GM12878 (cell line): ENCODE results near the gene EIF6. TPM values are rescaled to one million over a fixed set of nuclear protein-coding genes. Genes with fewer than 3 reads are reported as not detected.

Experiments used
- ATAC-seq: fragments of 200-7000 bp; cut with Tn5 transposase; 3 replicates; pipeline ENCODE4 v1.9.1; 2020; ENCODE audit warnings: mild to moderate bottlenecking, moderate library complexity
- BruUV-seq: library from RNA; stranded (reverse); fragments of 400-500 nt; replicated peaks from 2 replicates; lab custom pipeline; 2021; lab: Mats Ljungman, UMichigan
- CTCF ChIA-PET: fragments of 300-600 bp; sonication (Branson Sonifier 250); formaldehyde crosslinking; extraction: SDS; loops from one replicate; lab custom pipeline; 2021; ENCODE audit warnings: inconsistent platforms; lab: Yijun Ruan, JAX
- POLR2A ChIA-PET: fragments of 350-600 bp; formaldehyde crosslinking; extraction: SDS; loops from one replicate; lab custom pipeline; 2021; ENCODE audit warnings: inconsistent platforms; lab: Charles Lee
- RAD21 ChIA-PET: fragments of 300-600 bp; sonication (Branson Sonifier 250); formaldehyde crosslinking; loops from one replicate; lab custom pipeline; 2023; ENCODE audit warnings: antibody characterized with exemption; ENCODE audit not compliant: unreplicated experiment; lab: Charles Lee
- SMC1A ChIA-PET: fragments of 300-600 bp; sonication (Branson Sonifier 250); formaldehyde crosslinking; loops from one replicate; lab custom pipeline; 2023; ENCODE audit not compliant: unreplicated experiment, uncharacterized antibody; lab: Charles Lee
- DNase-seq: peaks from one replicate; pipeline ENCODE4 v3.0.0-alpha.2; 2011; ENCODE audit warnings: low read depth, low spot score
- FAIRE-seq: peaks from 3 replicates; lab custom pipeline; 2011; peaks lifted over from hg19 to GRCh38; lab: Jason Lieb, UNC
- H2AFZ ChIP-seq: 2 replicates; pipeline ENCODE4 v1.6.0; 2011; ENCODE audit warnings: low read depth, low read length, control low read depth; ENCODE audit not compliant: control insufficient read depth
- H3K27ac ChIP-seq: 2 replicates; pipeline ENCODE4 v1.5.1; 2011; ENCODE audit warnings: control low read depth; ENCODE audit not compliant: control insufficient read depth, insufficient read depth
- H3K27me3 ChIP-seq, 2 experiments: replicated peaks in 1 of 2; 2 replicates each; pipeline versions ENCODE4 v1.6.0 to v1.6.1; 2011; ENCODE audit warnings: low read length in 1 of 2; ENCODE audit not compliant: control insufficient read depth in 2 of 2, insufficient read depth in 2 of 2
- H3K36me3 ChIP-seq, 2 experiments: 2 replicates each; pipeline ENCODE4 v1.5.1; 2011; ENCODE audit warnings: low read length in 1 of 2; ENCODE audit not compliant: control insufficient read depth in 2 of 2, insufficient read depth in 2 of 2
- H3K4me1 ChIP-seq: 2 replicates; pipeline ENCODE4 v1.6.1; 2011; ENCODE audit warnings: mild to moderate bottlenecking, low read length, moderate library complexity, mixed read lengths; ENCODE audit not compliant: control insufficient read depth, insufficient read depth
- H3K4me2 ChIP-seq: 2 replicates; pipeline ENCODE4 v1.6.0; 2011; ENCODE audit warnings: control low read depth; ENCODE audit not compliant: control insufficient read depth, insufficient read depth
- H3K4me3 ChIP-seq: fragments of 200-600 bp; sonication (generic); 2 replicates; pipeline ENCODE4 v1.5.1; 2016
- H3K79me2 ChIP-seq: 2 replicates; pipeline ENCODE4 v1.6.0; 2011; ENCODE audit warnings: low read length; ENCODE audit not compliant: control insufficient read depth, insufficient read depth
- H3K9ac ChIP-seq: 2 replicates; pipeline ENCODE4 v1.8.0; 2011; ENCODE audit warnings: low read length, control low read depth, mixed read lengths; ENCODE audit not compliant: control insufficient read depth, insufficient read depth
- H3K9me3 ChIP-seq: replicated peaks from 3 replicates; pipeline ENCODE4 v1.5.1; 2011; ENCODE audit warnings: mild to moderate bottlenecking, low read length; ENCODE audit not compliant: control insufficient read depth, insufficient read depth
- H4K20me1 ChIP-seq: 2 replicates; pipeline ENCODE4 v1.6.0; 2011; ENCODE audit not compliant: control insufficient read depth, insufficient read depth
- BCL3 ChIP-seq: IDR thresholded peaks from 2 replicates; pipeline ENCODE4 v1.6.1; 2011; ENCODE audit warnings: borderline replicate concordance, low read depth, mild to moderate bottlenecking, moderate library complexity, low read length; ENCODE audit not compliant: insufficient read depth, poor library complexity, severe bottlenecking
- BRCA1 ChIP-seq: IDR thresholded peaks from 2 replicates; pipeline ENCODE4 v1.6.1; 2011; ENCODE audit warnings: low read depth, low read length, improper control_type of control experiment
- EED ChIP-seq: sonication (generic); IDR thresholded peaks from 2 replicates; pipeline ENCODE4 v1.6.1; 2016; ENCODE audit warnings: antibody characterized with exemption, low read depth
- IRF3 ChIP-seq: fragments of 450-650 bp; IDR thresholded peaks from 2 replicates; pipeline ENCODE4 v1.6.1; 2014; ENCODE audit warnings: mild to moderate bottlenecking
- NBN ChIP-seq: fragments of 450-650 bp; IDR thresholded peaks from 2 replicates; pipeline ENCODE4 v1.6.1; 2016
- PBX3 ChIP-seq: IDR thresholded peaks from 2 replicates; pipeline ENCODE4 v1.6.1; 2011; ENCODE audit warnings: mild to moderate bottlenecking, low read depth, low read length, moderate library complexity; ENCODE audit not compliant: insufficient replicate concordance
- PKNOX1 ChIP-seq: fragments of 450-650 bp; IDR thresholded peaks from 2 replicates; pipeline ENCODE4 v1.6.1; 2016; ENCODE audit warnings: mild to moderate bottlenecking
- SMAD5 ChIP-seq: IDR thresholded peaks from 2 replicates; pipeline ENCODE4 v1.6.1; 2016; ENCODE audit warnings: antibody characterized with exemption, low read depth
- STAT1 ChIP-seq: fragments of 450-650 bp; conservative IDR thresholded peaks from 2 replicates; pipeline ENCODE4 v1.6.1; 2014; ENCODE audit warnings: antibody characterized with exemption, mild to moderate bottlenecking
- TARDBP ChIP-seq: IDR thresholded peaks from 2 replicates; pipeline ENCODE4 v1.6.1; 2016; ENCODE audit warnings: borderline replicate concordance
- TCF3 ChIP-seq: IDR thresholded peaks from 2 replicates; pipeline ENCODE4 v1.6.1; 2012; ENCODE audit warnings: low read depth, mild to moderate bottlenecking, low read length, borderline replicate concordance; ENCODE audit not compliant: insufficient read depth
- ZBTB40 ChIP-seq: fragments of 450-650 bp; IDR thresholded peaks from 2 replicates; pipeline ENCODE4 v1.6.1; 2016; ENCODE audit warnings: mild to moderate bottlenecking, moderate library complexity, borderline replicate concordance
- WGBS: methylation state at CpG from one replicate; pipeline ENCODE4 v1.1.6; 2016; ENCODE audit warnings: low lambda C conversion rate; ENCODE audit not compliant: insufficient replicate concordance, insufficient coverage; ENCODE audit errors: missing lambda C conversion rate; 5-methylcytosine and 5-hydroxymethylcytosine counted together
- in situ Hi-C: fragments of 300-500 bp; cut with MboI; formaldehyde crosslinking; loops from 9 replicates; pipeline ENCODE4 v1.14.3; 2018; ENCODE audit warnings: mixed read lengths
- intact Hi-C: fragments of 100-400 bp; cut with micrococcal nuclease; formaldehyde crosslinking; loops from one replicate; pipeline ENCODE4 v1.14.2; 2022; ENCODE audit not compliant: unreplicated experiment
- polyA plus RNA-seq, 11 experiments: library from polyadenylated mRNA; depleted of rRNA in 4 of 11; unstranded in 6 of 11; stranded (reverse) in 5 of 11; fragments of >200 nt; fragmentation: Nextera tagmentation in 4 of 11; fragmentation: Illumina TruSeq in 1 of 11; extraction: Ambion mirVana in 4 of 11; extraction: Trizol in 1 of 11; gene quantifications; 1 replicate in 1 of 11; 2 replicates in 10 of 11; pipeline versions ENCODE4 v1.2.1 to v1.2.3, GENCODE V29; 2011 to 2016; ENCODE audit warnings: inconsistent platforms in 2 of 11, missing spikeins in 2 of 11, low read depth in 1 of 11
- total RNA-seq, 4 experiments: library from RNA; depleted of rRNA in 3 of 4; stranded (reverse); fragments of >200 nt in 3 of 4; fragmentation: Illumina TruSeq in 1 of 4; extraction: Trizol in 1 of 4; gene quantifications; 2 replicates each; pipeline versions ENCODE4 v1.2.1 to v1.2.3, GENCODE V29; 2013 to 2021

EIF6 gene
- total and polyA plus RNA-seq, 10 of the 15 experiments (the other 5 are each of a cell fraction or from before 2014, with no cell fraction given) = 127 to 607 (median 197) TPM

- ChIA-PET SMC1A (interaction anchor here (0.6 kb wide), 1 partner anchor 170 kb away, joined by 3 read pairs; no protein-coding TSS in a partner anchor), CTCF (interaction anchor here (0.7 to 9.6 kb wide), 4 partner anchors 85 to 832 kb away, joined by 3 to 98 read pairs (median 12); partner anchors contain the start of gene EDEM2), RAD21 (interaction anchor here (1.8 kb wide), 1 partner anchor 126 kb away, joined by 10 read pairs; the partner anchor contains the start of gene EDEM2), POLR2A (no interaction called here)
- no TSS peak for BruUV-seq
- Histone ChIP-seq H3K9me3 (no peaks in the 10 kb centered on the region), H3K79me2 (peaks cover 7% of the 10 kb centered on the region), H2AFZ (no peak overlapping the region), H3K4me2 (no peak overlapping the region), H3K36me3 (peaks cover 0 to 7% of the 10 kb centered on the region in 2 experiments; a peak in 2 of 4 replicates), H3K27me3 (no peaks in the 10 kb centered on the region), H4K20me1 (no peaks in the 10 kb centered on the region), H3K9ac (no peak overlapping the region), H3K4me3 (no peak overlapping the region), H3K4me1 (peaks cover 9% of the 10 kb centered on the region), H3K27ac (no peak overlapping the region)
- ATAC-seq = no peak
- FAIRE-seq = no peak
- intact Hi-C loops = no loop called here
- DNase-seq = no peak
- 83% methylated on average over 7 of the region's 7 CpGs for WGBS
- no peak for TF ChIP-seq TCF3
- no peak for TF ChIP-seq PKNOX1
- TF ChIP-seq IRF3 = no peak
- TF ChIP-seq SMAD5 = no peak
- no peak for TF ChIP-seq EED
- no peak for TF ChIP-seq STAT1
- TF ChIP-seq BCL3 = no peak
- TF ChIP-seq TARDBP = no peak
- no peak for TF ChIP-seq NBN
- TF ChIP-seq PBX3 = no peak
- no peak for TF ChIP-seq ZBTB40
- no peak for TF ChIP-seq BRCA1
- in situ Hi-C loops = loop anchor here (25.0 kb wide), 1 partner anchor 435 kb away; the partner anchor contains the start of gene NCOA6
Observed at GRCh38 chr20:35271904-35272303, 12.7 kb downstream of the EIF6 start.
